Neural progenitor cell (in vitro differentiated cells): ENCODE measurements around the gene LRRC61.

Source experiments
- CTCF ChIP-seq: fragments of 200-600 bp; sonication (generic); IDR thresholded peaks from 2 replicates; pipeline ENCODE4 v1.5.1; 2017; ENCODE audit warnings: antibody characterized with exemption, mild to moderate bottlenecking
- EZH2 ChIP-seq: fragments of 200-600 bp; sonication (generic); IDR thresholded peaks from 2 replicates; pipeline ENCODE4 v1.6.1; 2017; ENCODE audit warnings: antibody characterized with exemption, mild to moderate bottlenecking, moderate library complexity
- EZH2phosphoT487 ChIP-seq: fragments of 200-600 bp; sonication (generic); IDR thresholded peaks from 2 replicates; pipeline ENCODE4 v1.6.1; 2017; ENCODE audit warnings: antibody characterized with exemption

GRCh38 chr7:150340024-150340749 lies 17.0 kb downstream of the LRRC61 start:
- TF ChIP-seq CTCF (no peak), EZH2 (no peak), EZH2phosphoT487 (no peak)
